HAP-1 (cell line): ENCODE results near the gene GIMAP6.
"Not testable (repeated sequence)": the region's sequence is repeated elsewhere in the genome, so short reads cannot be mapped to it uniquely, and the experiment has no call there.

Source experiments
- DNase-seq, 2 experiments: peaks; one replicate each; pipeline ENCODE4 v3.0.0-alpha.2; 2016 to 2020; ENCODE audit warnings: low spot score in 2 of 2
- H3K27me3 ChIP-seq: fragments of 250-450 bp; sonication (Bioruptor Pico); 2 replicates; pipeline ENCODE4 v1.5.1; 2020; ENCODE audit warnings: low read depth, mild to moderate bottlenecking, moderate library complexity
- H3K36me3 ChIP-seq: fragments of 250-450 bp; sonication (Bioruptor Pico); replicated peaks from 2 replicates; pipeline ENCODE4 v1.5.1; 2020; ENCODE audit warnings: mild to moderate bottlenecking
- H3K4me1 ChIP-seq: fragments of 250-450 bp; sonication (Bioruptor Pico); 2 replicates; pipeline ENCODE4 v1.5.1; 2020; ENCODE audit warnings: mild to moderate bottlenecking
- H3K4me3 ChIP-seq: fragments of 250-450 bp; sonication (Bioruptor Pico); 2 replicates; pipeline ENCODE4 v1.5.1; 2020; ENCODE audit warnings: mild to moderate bottlenecking, moderate library complexity
- H3K9me3 ChIP-seq: fragments of 250-450 bp; sonication (Bioruptor Pico); 2 replicates; pipeline ENCODE4 v1.5.1; 2020; ENCODE audit warnings: mild to moderate bottlenecking, moderate library complexity
- in situ Hi-C: fragments of 300-500 bp; cut with MboI; formaldehyde crosslinking; loops from 3 replicates; pipeline ENCODE4 v1.14.3; 2020; ENCODE audit warnings: low sequenced_read_pairs, inconsistent platforms, mixed read lengths

GIMAP6 gene

DNA sequence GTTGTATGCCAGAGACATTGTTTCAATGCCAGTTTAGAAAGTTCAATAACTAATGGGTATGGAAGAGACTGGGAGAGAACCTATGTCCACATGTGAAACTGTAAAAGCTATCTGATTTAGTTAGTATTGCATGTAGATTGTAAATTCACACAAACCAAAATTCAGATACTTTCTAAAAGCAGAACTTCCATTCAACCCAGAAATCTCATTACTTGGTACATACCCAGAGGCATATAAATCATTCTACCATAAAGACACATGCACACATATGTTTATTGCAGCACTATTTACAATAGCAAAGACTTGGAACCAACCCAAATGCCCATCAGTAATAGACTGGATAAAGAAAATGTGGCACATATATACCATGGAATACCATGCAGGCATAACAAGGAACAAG is 30.6 kb upstream of the GIMAP6 start:
- H3K27me3 ChIP-seq, H3K36me3 ChIP-seq, DNase-seq, H3K9me3 ChIP-seq, H3K4me3 ChIP-seq, in situ Hi-C loops, H3K4me1 ChIP-seq: not testable (repeated sequence)

GRCh38 chr7:150660939-150661613 is 28.9 kb upstream of the GIMAP6 start:
- in situ Hi-C loops: no loop called here
- H3K36me3 ChIP-seq: no peaks in the 10 kb centered on the region
- DNase-seq: no peak
- no peak overlapping the region for H3K4me3 ChIP-seq
- no peaks in the 10 kb centered on the region for H3K9me3 ChIP-seq
- no peaks in the 10 kb centered on the region for H3K4me1 ChIP-seq
- H3K27me3 ChIP-seq: no peaks in the 10 kb centered on the region

DNA sequence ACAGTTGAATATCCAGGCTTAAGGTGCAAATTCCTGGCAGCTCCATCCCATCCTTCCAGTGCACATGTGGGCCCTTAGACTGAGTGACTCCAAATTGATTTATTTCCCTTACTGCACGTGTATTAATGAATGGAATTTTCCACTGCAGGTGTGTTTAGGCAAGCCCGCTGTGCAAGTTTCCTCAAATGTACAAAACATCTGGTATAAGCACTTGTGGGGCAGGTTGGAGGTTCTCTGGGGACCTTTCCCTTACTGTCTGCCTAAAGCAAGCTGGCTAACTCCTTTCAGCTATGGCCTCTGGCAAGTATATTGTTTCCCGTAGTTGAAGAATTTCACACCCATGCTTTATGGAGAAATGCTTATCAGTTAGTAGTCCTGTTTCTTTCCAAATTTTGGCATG is 25.3 kb upstream of the GIMAP6 start:
- Histone ChIP-seq H3K27me3 (no peaks in the 10 kb centered on the region), H3K36me3 (no peaks in the 10 kb centered on the region), H3K4me3 (no peak overlapping the region), H3K4me1 (no peaks in the 10 kb centered on the region), H3K9me3 (no peaks in the 10 kb centered on the region)
- DNase-seq: no peak
- in situ Hi-C loops: no loop called here

- H3K4me1 ChIP-seq: no peaks in the 10 kb centered on the region
- no peak for DNase-seq
- in situ Hi-C loops: no loop called here
- H3K9me3 ChIP-seq: no peaks in the 10 kb centered on the region
- no peaks in the 10 kb centered on the region for H3K27me3 ChIP-seq
- no peaks in the 10 kb centered on the region for H3K36me3 ChIP-seq
- no peak overlapping the region for H3K4me3 ChIP-seq
These were observed 23.9 kb upstream of the GIMAP6 start for GRCh38 chr7:150656047-150656446.

- Histone ChIP-seq H3K4me3 (no peak overlapping the region), H3K4me1 (no peaks in the 10 kb centered on the region), H3K9me3 (no peaks in the 10 kb centered on the region), H3K36me3 (no peaks in the 10 kb centered on the region), H3K27me3 (no peaks in the 10 kb centered on the region)
- DNase-seq: no peak
- in situ Hi-C loops: no loop called here
These were observed 22.5 kb upstream of the GIMAP6 start for GRCh38 chr7:150654692-150655091.

- in situ Hi-C loops: no loop called here
- H3K4me3 ChIP-seq: no peak overlapping the region
- H3K27me3 ChIP-seq: no peaks in the 10 kb centered on the region
- no peaks in the 10 kb centered on the region for H3K36me3 ChIP-seq
- H3K4me1 ChIP-seq: no peaks in the 10 kb centered on the region
- DNase-seq: no peak
- no peaks in the 10 kb centered on the region for H3K9me3 ChIP-seq
These were observed 16.8 kb upstream of the GIMAP6 start for GRCh38 chr7:150649080-150649385.

- Histone ChIP-seq H3K4me1 (no peaks in the 10 kb centered on the region), H3K4me3 (no peak overlapping the region), H3K36me3 (no peaks in the 10 kb centered on the region), H3K9me3 (no peaks in the 10 kb centered on the region), H3K27me3 (no peaks in the 10 kb centered on the region)
- in situ Hi-C loops: no loop called here
- no peak for DNase-seq
These were observed 16.3 kb upstream of the GIMAP6 start for GRCh38 chr7:150648353-150649079.

DNA sequence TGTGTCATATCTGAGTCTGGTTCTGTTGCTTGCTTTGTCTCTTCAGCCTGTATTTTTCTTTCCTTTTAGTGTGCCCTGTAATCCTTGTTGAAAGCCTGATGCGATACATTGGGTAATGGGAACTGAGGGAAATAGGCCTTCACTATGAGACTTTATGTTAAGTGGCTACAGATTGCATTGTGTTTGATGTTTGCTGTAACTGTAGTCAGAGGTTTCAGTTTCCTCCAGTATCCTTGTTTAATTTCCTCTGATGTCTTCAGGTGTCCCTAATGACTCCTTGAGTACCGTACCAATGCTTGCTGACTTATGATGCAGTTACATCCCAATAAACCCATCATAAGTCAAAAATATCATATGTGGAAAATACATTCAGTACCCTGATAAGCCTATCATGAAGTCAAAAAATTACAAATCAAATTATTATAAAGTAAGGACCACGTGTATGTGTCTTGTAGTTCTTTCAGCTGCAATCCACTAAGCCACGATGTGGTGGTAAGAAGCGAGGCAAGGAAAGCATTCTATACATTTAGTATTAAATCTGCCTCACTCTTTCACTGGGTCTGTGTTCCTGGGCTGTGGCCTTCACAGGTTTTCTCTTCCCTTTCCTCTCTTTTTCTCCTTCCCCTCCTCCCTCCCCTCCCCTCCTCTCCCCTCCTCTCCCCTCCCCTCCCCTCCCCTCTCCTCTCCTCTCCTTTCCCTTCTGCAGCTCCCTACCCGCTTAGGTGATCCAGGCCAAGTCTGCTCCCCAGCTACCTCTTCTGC is 13.3 kb upstream of the GIMAP6 start:
- no peaks in the 10 kb centered on the region for H3K4me1 ChIP-seq
- in situ Hi-C loops: no loop called here
- H3K4me3 ChIP-seq: no peak overlapping the region
- DNase-seq: no peak
- no peaks in the 10 kb centered on the region for H3K27me3 ChIP-seq
- no peaks in the 10 kb centered on the region for H3K36me3 ChIP-seq
- H3K9me3 ChIP-seq: no peaks in the 10 kb centered on the region

- no peak for DNase-seq
- Histone ChIP-seq H3K4me1 (no peaks in the 10 kb centered on the region), H3K27me3 (no peaks in the 10 kb centered on the region), H3K9me3 (no peaks in the 10 kb centered on the region), H3K36me3 (no peaks in the 10 kb centered on the region), H3K4me3 (no peak overlapping the region)
- in situ Hi-C loops: no loop called here
These were observed 10.7 kb upstream of the GIMAP6 start for GRCh38 chr7:150642926-150643325.

GRCh38 chr7:150641854-150642253 is 9.7 kb upstream of the GIMAP6 start:
- Histone ChIP-seq H3K27me3 (no peaks in the 10 kb centered on the region), H3K36me3 (no peaks in the 10 kb centered on the region), H3K9me3 (no peaks in the 10 kb centered on the region), H3K4me1 (no peaks in the 10 kb centered on the region), H3K4me3 (no peak overlapping the region)
- DNase-seq: no peak
- in situ Hi-C loops: no loop called here

GRCh38 chr7:150633926-150634325 is 1.7 kb upstream of the GIMAP6 start:
- no peaks in the 10 kb centered on the region for H3K27me3 ChIP-seq
- H3K36me3 ChIP-seq: no peaks in the 10 kb centered on the region
- H3K9me3 ChIP-seq: no peaks in the 10 kb centered on the region
- DNase-seq: no peak
- no peaks in the 10 kb centered on the region for H3K4me1 ChIP-seq
- no peak overlapping the region for H3K4me3 ChIP-seq
- in situ Hi-C loops: no loop called here

DNA sequence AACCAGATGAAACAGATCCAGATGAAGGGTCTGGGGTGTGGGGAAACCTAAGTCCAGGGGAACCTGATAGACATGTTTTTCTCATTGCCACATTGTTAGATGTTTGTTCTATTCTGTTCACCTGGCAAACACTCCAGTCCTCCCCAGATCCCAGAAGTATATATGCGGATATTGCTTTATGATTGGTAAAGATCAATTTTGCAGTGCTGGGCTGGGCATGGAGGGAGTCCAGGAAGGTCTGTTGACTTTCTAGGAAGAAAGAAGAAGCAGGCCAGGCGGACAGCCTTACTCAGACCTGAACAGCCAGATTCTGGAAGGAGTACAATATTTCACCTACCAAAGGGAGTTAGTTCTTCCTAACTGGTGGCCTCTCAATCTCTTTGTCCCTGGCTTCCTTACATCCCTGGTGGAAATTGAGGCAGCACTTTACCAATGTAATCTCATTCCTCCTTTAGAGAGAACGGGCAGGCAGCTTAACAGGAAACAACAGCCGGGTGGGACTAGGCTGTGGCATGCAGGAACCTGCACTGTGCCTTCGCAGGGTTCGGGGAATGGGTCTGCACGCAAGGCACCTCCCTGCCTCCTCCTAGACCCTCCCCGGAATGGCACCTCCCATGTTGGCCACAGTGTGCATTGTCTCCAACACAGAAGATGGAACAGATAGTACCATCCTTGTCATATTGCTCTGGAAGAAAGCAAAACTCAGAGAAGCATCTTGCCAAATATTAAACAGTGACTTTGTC is 930 bp downstream of the GIMAP6 start:
- in situ Hi-C loops: no loop called here
- H3K4me1 ChIP-seq: no peaks in the 10 kb centered on the region
- no peaks in the 10 kb centered on the region for H3K36me3 ChIP-seq
- H3K27me3 ChIP-seq: no peaks in the 10 kb centered on the region
- H3K4me3 ChIP-seq: no peak overlapping the region
- no peaks in the 10 kb centered on the region for H3K9me3 ChIP-seq
- DNase-seq: no peak

DNA sequence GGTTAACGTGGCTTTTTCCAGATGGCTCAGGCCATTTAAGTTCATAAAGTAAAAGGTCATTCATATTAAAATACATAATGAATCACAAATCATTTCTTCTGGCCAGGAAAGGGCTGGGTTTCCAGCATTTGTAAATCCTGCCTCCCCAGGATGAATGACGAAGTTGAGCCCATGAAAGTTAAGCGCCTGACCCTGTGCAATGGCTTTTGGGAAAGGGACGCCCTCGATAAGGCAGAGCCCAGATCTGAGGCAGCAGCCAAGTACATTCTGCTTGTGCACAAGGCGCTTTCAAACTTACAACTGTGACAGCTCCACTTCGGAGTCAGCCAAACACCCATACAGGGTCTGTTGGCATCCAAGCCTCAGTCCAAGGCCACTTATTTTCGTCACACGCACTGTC is 2.8 kb downstream of the GIMAP6 start:
- no peaks in the 10 kb centered on the region for H3K9me3 ChIP-seq
- no peak overlapping the region for H3K4me3 ChIP-seq
- H3K36me3 ChIP-seq: no peaks in the 10 kb centered on the region
- in situ Hi-C loops: no loop called here
- H3K4me1 ChIP-seq: no peaks in the 10 kb centered on the region
- no peak for DNase-seq
- H3K27me3 ChIP-seq: no peaks in the 10 kb centered on the region

DNA sequence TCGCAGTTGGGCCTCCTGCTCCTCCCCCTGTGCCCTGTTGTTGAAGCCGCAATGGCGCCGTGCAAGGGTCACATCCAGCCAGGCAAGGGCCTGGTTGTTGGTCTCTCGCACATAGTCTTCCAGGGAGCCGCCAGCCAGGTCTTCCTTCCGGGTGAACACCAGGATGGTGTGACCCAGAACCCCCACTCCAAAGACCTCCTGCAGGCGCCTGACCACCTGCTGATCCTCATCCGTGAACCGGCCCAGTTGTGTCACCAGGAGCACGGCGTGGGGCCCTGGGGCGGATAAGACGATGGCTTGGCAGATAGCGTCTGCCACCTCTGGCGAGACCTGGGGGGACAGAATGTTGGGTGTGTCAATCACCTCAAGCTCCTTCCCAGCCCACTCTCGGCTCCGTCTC is 4.2 kb downstream of the GIMAP6 start:
- Histone ChIP-seq H3K4me3 (no peak overlapping the region), H3K27me3 (no peaks in the 10 kb centered on the region), H3K9me3 (no peaks in the 10 kb centered on the region), H3K4me1 (no peaks in the 10 kb centered on the region), H3K36me3 (no peaks in the 10 kb centered on the region)
- DNase-seq: no peak
- in situ Hi-C loops: no loop called here
